IMR-90 (cell line): ENCODE measurements around the gene FOXF1.

Source experiments
- CHD1 ChIP-seq: IDR thresholded peaks from 2 replicates; pipeline ENCODE4 v1.6.1; 2012; ENCODE audit warnings: low read depth, low read length, improper control_type of control experiment
- MXI1 ChIP-seq: IDR thresholded peaks from 2 replicates; pipeline ENCODE4 v1.6.1; 2012; ENCODE audit warnings: low read depth, mild to moderate bottlenecking, low read length, moderate library complexity, borderline replicate concordance
- POLR2A ChIP-seq: IDR thresholded peaks from 2 replicates; pipeline ENCODE4 v1.6.1; 2012; ENCODE audit warnings: mild to moderate bottlenecking, low read depth, low read length
- TF ChIP-seq, protein P1 (sequence below): conservative IDR thresholded peaks from 2 replicates; pipeline ENCODE4 v1.5.1; 2012; ENCODE audit warnings: mild to moderate bottlenecking, low read depth, low read length, improper control_type of control experiment

DNA sequence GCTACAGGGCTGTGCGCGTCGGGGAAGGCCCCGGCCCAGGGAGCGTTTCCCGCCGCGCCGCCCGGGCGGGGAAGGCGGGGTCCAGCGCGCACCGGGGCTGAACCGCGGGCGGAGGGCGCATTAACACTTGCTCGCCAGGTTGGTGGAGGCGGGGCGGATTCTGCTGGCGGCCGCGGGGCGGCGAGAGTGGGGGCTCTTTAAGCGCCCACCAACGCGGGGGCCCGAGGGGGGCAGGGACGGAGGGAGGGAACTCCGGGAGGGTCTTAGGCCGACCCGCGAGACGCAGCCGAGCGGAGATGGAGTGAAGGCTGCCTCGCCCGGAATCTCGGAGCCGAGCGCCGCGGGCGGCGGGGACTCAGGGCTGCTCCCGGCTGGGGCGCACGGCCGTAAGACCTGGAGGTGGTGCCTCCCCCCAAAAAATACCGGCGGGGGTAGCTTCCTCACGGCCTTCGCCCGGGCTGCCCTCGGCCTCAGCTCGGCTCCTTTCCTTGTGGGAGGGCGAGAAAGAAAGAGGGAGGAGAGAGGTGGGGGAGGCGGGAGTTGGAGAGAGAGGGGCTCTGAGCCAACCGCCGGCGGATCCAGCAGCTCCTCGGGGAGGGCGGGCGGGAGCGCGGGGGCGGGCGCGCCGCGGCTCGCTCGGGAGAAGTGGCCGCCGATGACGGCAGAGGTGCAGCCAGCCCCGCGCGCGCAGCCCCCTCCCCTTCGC is 415 bp upstream of the FOXF1 start:
- TF ChIP-seq CHD1 (peak; percentile 16; the same call in 1 of the 2 replicates), POLR2A (peak; percentile 83), MXI1 (0 out of 2 replicates have a peak, but pooled peaks have one; percentile 12)
- TF ChIP-seq, protein P1, sequence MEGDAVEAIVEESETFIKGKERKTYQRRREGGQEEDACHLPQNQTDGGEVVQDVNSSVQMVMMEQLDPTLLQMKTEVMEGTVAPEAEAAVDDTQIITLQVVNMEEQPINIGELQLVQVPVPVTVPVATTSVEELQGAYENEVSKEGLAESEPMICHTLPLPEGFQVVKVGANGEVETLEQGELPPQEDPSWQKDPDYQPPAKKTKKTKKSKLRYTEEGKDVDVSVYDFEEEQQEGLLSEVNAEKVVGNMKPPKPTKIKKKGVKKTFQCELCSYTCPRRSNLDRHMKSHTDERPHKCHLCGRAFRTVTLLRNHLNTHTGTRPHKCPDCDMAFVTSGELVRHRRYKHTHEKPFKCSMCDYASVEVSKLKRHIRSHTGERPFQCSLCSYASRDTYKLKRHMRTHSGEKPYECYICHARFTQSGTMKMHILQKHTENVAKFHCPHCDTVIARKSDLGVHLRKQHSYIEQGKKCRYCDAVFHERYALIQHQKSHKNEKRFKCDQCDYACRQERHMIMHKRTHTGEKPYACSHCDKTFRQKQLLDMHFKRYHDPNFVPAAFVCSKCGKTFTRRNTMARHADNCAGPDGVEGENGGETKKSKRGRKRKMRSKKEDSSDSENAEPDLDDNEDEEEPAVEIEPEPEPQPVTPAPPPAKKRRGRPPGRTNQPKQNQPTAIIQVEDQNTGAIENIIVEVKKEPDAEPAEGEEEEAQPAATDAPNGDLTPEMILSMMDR = peak; percentile 17; the same call in 1 of the 2 replicates
